K562 (cell line): ENCODE data around the gene TXLNG. TPM values are rescaled to one million over a fixed set of nuclear protein-coding genes. Genes with fewer than 3 reads are reported as not detected.
A peak's percentile ranks its signal among the peaks of the same experiment; 100 is the strongest.

Experiments used
- ATAC-seq: fragments of 200-7000 bp; cut with Tn5 transposase; 3 replicates; pipeline ENCODE4 v1.9.1; 2020; ENCODE audit warnings: moderate library complexity
- BruUV-seq: library from RNA; stranded (reverse); fragments of 400-500 nt; replicated peaks from 2 replicates; lab custom pipeline; 2021; lab: Mats Ljungman, UMichigan
- CTCF ChIA-PET: fragments of 300-600 bp; formaldehyde crosslinking; extraction: SDS; loops from one replicate; lab custom pipeline; 2021; ENCODE audit warnings: low intra/inter-chr PET ratio; lab: Yijun Ruan, JAX
- POLR2A ChIA-PET: fragments of 300-600, 350-650 bp; sonication (Branson Sonifier 250); formaldehyde crosslinking; extraction: SDS; loops from one replicate; lab custom pipeline; 2021; ENCODE audit warnings: antibody characterized with exemption, inconsistent platforms; lab: Yijun Ruan, JAX
- DNase-seq, 4 experiments: peaks; one replicate each; pipeline versions ENCODE4 v3.0.0 to v3.0.0-alpha.2; 2011 to 2018; ENCODE audit warnings: low spot score in 3 of 4, mixed read lengths in 3 of 4; ENCODE audit errors: extremely low read depth in 1 of 4
- FAIRE-seq: peaks from 2 replicates; lab custom pipeline; 2011; peaks lifted over from hg19 to GRCh38; lab: Jason Lieb, UNC
- H2AFZ ChIP-seq: 2 replicates; pipeline ENCODE4 v1.6.0; 2011; ENCODE audit warnings: low read depth, low read length, control low read depth, inconsistent platforms
- H3K27ac ChIP-seq: fragments of 200-600 bp; 3 replicates; pipeline ENCODE4 v1.8.0; 2011; ENCODE audit warnings: low read depth, mild to moderate bottlenecking, control low read depth, inconsistent platforms, low read length, moderate library complexity, mixed read lengths; ENCODE audit errors: extremely low read depth
- H3K27me3 ChIP-seq, 2 experiments: fragments of 300-600 bp in 1 of 2; 2 replicates in 1 of 2; 3 replicates in 1 of 2; pipeline versions ENCODE4 v1.6.0 to v1.8.0; 2011; ENCODE audit warnings: inconsistent platforms in 2 of 2, low read length in 2 of 2, mild to moderate bottlenecking in 1 of 2, mixed read lengths in 1 of 2, moderate library complexity in 1 of 2; ENCODE audit not compliant: control insufficient read depth in 2 of 2, insufficient read depth in 2 of 2
- H3K36me3 ChIP-seq: fragments of 300-600 bp; 3 replicates; pipeline ENCODE4 v1.8.0; 2011; ENCODE audit warnings: mild to moderate bottlenecking, low read length, inconsistent platforms; ENCODE audit not compliant: control insufficient read depth, insufficient read depth
- H3K4me1 ChIP-seq, 2 experiments: fragments of 200-600 bp in 1 of 2; replicated peaks in 1 of 2; 2 replicates in 1 of 2; 3 replicates in 1 of 2; pipeline versions ENCODE4 v1.5.1 to v1.8.0; 2011; ENCODE audit warnings: inconsistent platforms in 2 of 2, low read length in 2 of 2, mild to moderate bottlenecking in 1 of 2, mixed read lengths in 1 of 2, moderate library complexity in 1 of 2; ENCODE audit not compliant: control insufficient read depth in 2 of 2, insufficient read depth in 2 of 2
- H3K4me2 ChIP-seq: 2 replicates; pipeline ENCODE4 v1.6.1; 2011; ENCODE audit warnings: low read length, control low read depth, inconsistent platforms, mixed read lengths; ENCODE audit not compliant: insufficient read depth
- H3K4me3 ChIP-seq: fragments of 200-600 bp; sonication (generic), shearing (Covaris generic); 2 replicates; pipeline ENCODE4 v1.5.1; 2016; ENCODE audit warnings: control low read depth, inconsistent platforms
- H3K79me2 ChIP-seq: fragments of 200-600 bp; 3 replicates; pipeline ENCODE4 v1.8.0; 2011; ENCODE audit warnings: low read length, inconsistent platforms; ENCODE audit not compliant: control insufficient read depth, insufficient read depth
- H3K9ac ChIP-seq, 2 experiments: 2 replicates each; pipeline versions ENCODE4 v1.6.0 to v1.6.1; 2011; ENCODE audit warnings: low read depth in 2 of 2, low read length in 2 of 2, control low read depth in 1 of 2, inconsistent platforms in 1 of 2, mild to moderate bottlenecking in 1 of 2, mixed read lengths in 1 of 2; ENCODE audit not compliant: insufficient read depth in 1 of 2
- H3K9me1 ChIP-seq: one replicate; pipeline ENCODE4 v1.6.0; 2011; ENCODE audit warnings: inconsistent platforms, mild to moderate bottlenecking, low read length, moderate library complexity; ENCODE audit not compliant: control insufficient read depth, insufficient read depth
- H3K9me3 ChIP-seq: replicated peaks from 2 replicates; pipeline ENCODE4 v1.5.1; 2011; ENCODE audit warnings: low read depth, low read length, inconsistent platforms; ENCODE audit not compliant: control insufficient read depth, insufficient read depth
- H4K20me1 ChIP-seq: replicated peaks from 2 replicates; pipeline ENCODE4 v1.6.1; 2011; ENCODE audit warnings: low read length, inconsistent platforms, mixed read lengths; ENCODE audit not compliant: control insufficient read depth, insufficient read depth
- CREB3L1 ChIP-seq: fragments of 450-650 bp; IDR thresholded peaks from 2 replicates; pipeline ENCODE4 v1.6.1; 2014; ENCODE audit warnings: low read depth, mild to moderate bottlenecking, moderate library complexity, borderline replicate concordance
- FOXJ3 ChIP-seq: sonication (generic); formaldehyde crosslinking; IDR thresholded peaks from 2 replicates; pipeline ENCODE4 v1.4.0; 2020; ENCODE audit warnings: mild to moderate bottlenecking, missing genetic modification reagents
- HDGF ChIP-seq: fragments of 450-650 bp; IDR thresholded peaks from 2 replicates; pipeline ENCODE4 v1.6.1; 2016
- KDM1A ChIP-seq, 2 experiments: fragments of 450-650 bp; IDR thresholded peaks; 2 replicates each; pipeline ENCODE4 v1.6.1; 2016; ENCODE audit warnings: mild to moderate bottlenecking in 2 of 2
- MGA ChIP-seq: fragments of 450-650 bp; IDR thresholded peaks from 2 replicates; pipeline ENCODE4 v1.6.1; 2016; ENCODE audit warnings: mild to moderate bottlenecking, moderate library complexity
- RAD21 ChIP-seq, 2 experiments: fragments of 250-450 bp in 1 of 2; fragments of 450-650 bp in 1 of 2; sonication (Bioruptor Pico) in 1 of 2; formaldehyde crosslinking in 1 of 2; IDR thresholded peaks in 1 of 2; conservative IDR thresholded peaks in 1 of 2; 2 replicates each; pipeline versions ENCODE4 v1.4.0 to v1.8.0; 2020 to 2022; ENCODE audit warnings: mild to moderate bottlenecking in 2 of 2, moderate library complexity in 1 of 2
- TRIM24 ChIP-seq, 2 experiments: fragments of 450-650 bp; IDR thresholded peaks; 2 replicates each; pipeline ENCODE4 v1.6.1; 2016
- WGBS: fragments of 100-300 bp; shearing (Covaris generic); methylation state at CpG from one replicate; pipeline ENCODE4 v1.1.6; 2016; ENCODE audit warnings: low coverage, mixed read lengths; ENCODE audit not compliant: insufficient coverage; ENCODE audit errors: missing lambda C conversion rate; 5-methylcytosine and 5-hydroxymethylcytosine counted together
- in situ Hi-C: fragments of 300-500 bp; cut with MboI; formaldehyde crosslinking; loops from 4 replicates; pipeline ENCODE4 v1.15.0; 2018; ENCODE audit warnings: inconsistent platforms, mixed read lengths
- intact Hi-C: fragments of 100-400 bp; cut with micrococcal nuclease; formaldehyde crosslinking; loops from 2 replicates; pipeline ENCODE4 v1.14.2; 2022
- polyA plus RNA-seq, 8 experiments: library from polyadenylated mRNA; depleted of rRNA in 4 of 8; stranded (reverse) in 5 of 8; unstranded in 3 of 8; fragments of >200 nt; fragmentation: Nextera tagmentation in 2 of 8; fragmentation: Illumina TruSeq in 1 of 8; extraction: Ambion mirVana in 2 of 8; extraction: Trizol in 1 of 8; gene quantifications; 2 replicates each; pipeline versions ENCODE4 v1.2.1 to v1.2.3, GENCODE V29; 2011 to 2014; ENCODE audit warnings: inconsistent platforms in 1 of 8, missing spikeins in 1 of 8
- total RNA-seq, 7 experiments: library from RNA; depleted of rRNA in 6 of 7; stranded (reverse); fragments of >200 nt in 6 of 7; fragmentation: Illumina TruSeq in 2 of 7; extraction: Trizol in 2 of 7; gene quantifications; 2 replicates each; pipeline versions ENCODE4 v1.2.1 to v1.2.3, GENCODE V29; 2011 to 2021; ENCODE audit warnings: low replicate concordance in 1 of 7

Gene TXLNG
- total and polyA plus RNA-seq, 9 of the 15 experiments (the other 6 are each of a cell fraction or from before 2014, with no cell fraction given): 13.1 to 47.0 (median 31.6) TPM

GRCh38 chrX:16882702-16883486 is 96.6 kb downstream of the TXLNG start:
- Histone ChIP-seq H4K20me1 (no peaks in the 10 kb centered on the region), H3K79me2 (no peaks in the 10 kb centered on the region), H3K4me3 (peak overlapping the region; percentile 47), H3K9me1 (no peaks in the 10 kb centered on the region), H3K4me1 (peaks cover 5% of the 10 kb centered on the region in 2 experiments; a peak in 4 of 5 replicates), H3K4me2 (peak overlapping the region; percentile 76), H3K36me3 (no peaks in the 10 kb centered on the region), H3K27ac (peak overlapping the region; percentile 44), H3K27me3 (no peaks in the 10 kb centered on the region; a peak in 2 of 5 replicates), H3K9me3 (no peaks in the 10 kb centered on the region), H3K9ac (peak overlapping the region; percentile 68 to 92), H2AFZ (peak overlapping the region; percentile 100)
- ChIA-PET POLR2A (interaction anchor here (0.7 to 1.0 kb wide), 2 partner anchors 12 to 13 kb away, joined by 3 to 5 read pairs; no protein-coding TSS in a partner anchor), CTCF (interaction anchor here (1.0 to 1.6 kb wide), 2 partner anchors 56 to 164 kb away, joined by 6 to 7 read pairs; no protein-coding TSS in a partner anchor)
- peak; percentile 59 to 80 (median 67) for DNase-seq
- intact Hi-C loops: loop anchor here (1.0 kb wide), 1 partner anchor 163 kb away; no protein-coding TSS in a partner anchor
- peak; percentile 96 for FAIRE-seq
- peak; percentile 94 for ATAC-seq
- no TSS peak for BruUV-seq
- in situ Hi-C loops: no loop called here
- 2% methylated on average over 21 of the region's 27 CpGs for WGBS
- TF ChIP-seq FOXJ3 (no peak), HDGF (no peak), TRIM24 (IDR thresholded peaks at IDR 0.05) (no peak), CREB3L1 (peak; percentile 49; the same call in 1 of the 2 replicates), KDM1A (IDR thresholded peaks at IDR 0.05) (0 out of 4 replicates have a peak, but pooled peaks of 1 of the 2 experiments have one; percentile 40), RAD21 (CRISPR knock-in tag; conservative IDR thresholded peaks at IDR 0.05 in 1 of 2, IDR thresholded peaks at IDR 0.05 in 1 of 2) (peak; percentile 46 to 72), MGA (peak; percentile 43)
